Hematopoietic multipotent progenitor cell treated with erythropoietin and hydrocortisone succinate and interleukin-3 and kit ligand, for 8 days (in vitro differentiated cells): ENCODE data around the gene SDK2.
A peak's percentile ranks its signal among the peaks of the same experiment; 100 is the strongest.

ENCODE experiments used
- DNase-seq: peaks from one replicate; pipeline ENCODE4 v3.0.0-alpha.2; 2015

Gene SDK2

DNA sequence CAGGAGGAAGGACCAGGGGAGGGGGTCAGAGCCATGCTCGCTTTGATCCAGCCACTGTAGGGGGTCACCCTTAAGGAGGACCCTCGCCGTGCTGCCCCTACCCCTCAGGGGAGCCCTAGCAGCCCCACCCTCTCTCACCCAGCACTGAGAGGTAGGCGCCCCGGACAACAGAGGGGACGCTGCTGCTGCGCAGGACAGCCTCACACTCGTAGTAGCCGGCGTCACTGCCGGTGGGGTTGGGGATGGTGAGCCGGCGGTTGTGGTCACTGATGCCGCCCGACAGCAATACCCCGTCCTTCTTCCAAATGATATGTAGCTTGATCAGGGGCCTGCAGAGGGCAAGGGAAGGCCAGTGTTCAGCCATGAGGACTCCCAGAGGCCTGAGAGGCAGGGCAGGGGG lies 206.4 kb downstream of the SDK2 start:
- no peak for DNase-seq

DNA sequence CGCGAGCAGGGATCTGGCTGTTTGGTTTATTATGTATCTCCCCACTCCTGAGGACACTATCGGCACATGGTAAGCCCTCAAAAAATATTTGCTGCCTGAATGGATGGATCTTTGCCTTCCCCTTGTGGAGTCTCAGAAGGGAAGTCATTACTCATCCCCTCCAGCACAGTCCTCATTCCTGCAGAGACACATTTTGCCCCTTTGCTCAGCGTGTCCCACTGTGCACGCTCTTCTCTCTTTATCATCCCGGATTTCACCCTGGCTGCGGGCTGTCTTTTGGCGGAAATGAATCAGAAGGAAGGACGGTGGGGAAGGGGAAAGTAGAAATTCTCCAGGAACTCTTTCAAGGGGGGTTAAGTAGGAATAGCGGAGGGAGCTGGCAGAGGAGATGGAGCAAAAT lies 207.3 kb downstream of the SDK2 start:
- DNase-seq, result no peak

DNA sequence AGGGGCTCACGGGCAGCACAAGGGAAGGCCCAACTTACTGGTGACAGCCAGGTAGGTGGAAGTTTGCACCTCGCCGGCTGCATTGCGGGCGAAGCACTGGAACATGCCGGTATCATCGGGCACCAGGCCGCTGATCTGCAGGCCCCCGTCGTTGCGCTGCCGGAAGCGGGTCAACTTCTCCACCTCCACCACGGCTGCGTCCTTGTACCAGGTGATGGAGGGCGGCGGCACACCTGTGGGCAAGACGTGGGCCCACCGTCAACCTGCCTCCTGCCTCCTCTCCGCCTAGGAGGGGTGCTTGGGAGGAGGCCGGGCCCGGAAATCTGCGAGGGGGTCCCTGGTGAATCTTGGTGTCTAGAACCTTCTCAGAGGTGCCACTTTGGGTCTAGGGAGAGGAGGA lies 208.8 kb downstream of the SDK2 start:
- DNase-seq, result no peak

GRCh38 chr17:73434154-73434553 lies 210.1 kb downstream of the SDK2 start:
- no peak for DNase-seq

DNA sequence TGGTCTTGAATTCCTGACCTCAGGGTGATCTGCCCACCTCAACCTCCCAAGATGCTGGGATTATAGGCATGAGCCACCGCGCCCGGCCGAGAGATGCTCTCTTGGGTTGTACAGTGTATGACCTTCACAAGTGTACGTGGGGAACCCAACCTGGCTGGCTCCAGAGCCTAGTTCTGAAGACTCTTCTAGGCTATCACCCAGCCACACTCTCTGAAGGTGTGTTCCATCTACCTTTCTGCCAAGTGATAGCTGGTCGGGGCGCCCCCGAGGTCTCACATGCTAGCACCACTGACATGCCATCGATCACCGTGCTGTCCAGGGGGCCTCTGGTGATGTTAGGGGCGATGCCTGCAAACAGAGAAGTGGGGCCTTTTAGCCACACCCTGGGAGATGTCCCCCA lies 210.7 kb downstream of the SDK2 start:
- DNase-seq, result no peak

DNA sequence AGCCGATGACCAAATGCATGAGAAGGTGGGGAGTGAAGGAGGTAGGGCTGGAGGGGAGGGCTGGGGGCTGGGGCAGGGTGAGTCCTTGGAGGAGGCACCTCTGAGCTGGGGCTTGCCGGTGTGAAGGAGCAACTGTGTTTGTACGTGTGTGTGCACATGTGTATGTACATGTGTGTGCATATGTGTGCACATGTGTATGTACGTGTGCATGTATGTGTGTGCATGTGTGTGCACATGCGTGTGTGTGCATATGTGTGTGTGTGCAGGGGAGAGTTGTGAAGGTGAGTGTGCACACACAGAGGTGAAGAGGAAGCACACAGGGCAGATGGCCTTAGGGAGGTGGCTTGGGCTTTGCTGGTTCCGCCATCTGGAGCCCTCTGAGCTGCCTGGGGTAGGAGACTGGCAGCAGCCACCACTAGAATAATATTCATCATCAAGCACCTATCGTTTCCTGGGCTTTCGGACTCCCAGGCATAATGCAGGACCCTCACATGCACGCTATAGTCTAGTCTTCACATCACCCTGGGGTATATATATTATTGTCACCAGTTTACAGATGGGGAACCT lies 211.5 kb downstream of the SDK2 start:
- DNase-seq, result no peak

DNA sequence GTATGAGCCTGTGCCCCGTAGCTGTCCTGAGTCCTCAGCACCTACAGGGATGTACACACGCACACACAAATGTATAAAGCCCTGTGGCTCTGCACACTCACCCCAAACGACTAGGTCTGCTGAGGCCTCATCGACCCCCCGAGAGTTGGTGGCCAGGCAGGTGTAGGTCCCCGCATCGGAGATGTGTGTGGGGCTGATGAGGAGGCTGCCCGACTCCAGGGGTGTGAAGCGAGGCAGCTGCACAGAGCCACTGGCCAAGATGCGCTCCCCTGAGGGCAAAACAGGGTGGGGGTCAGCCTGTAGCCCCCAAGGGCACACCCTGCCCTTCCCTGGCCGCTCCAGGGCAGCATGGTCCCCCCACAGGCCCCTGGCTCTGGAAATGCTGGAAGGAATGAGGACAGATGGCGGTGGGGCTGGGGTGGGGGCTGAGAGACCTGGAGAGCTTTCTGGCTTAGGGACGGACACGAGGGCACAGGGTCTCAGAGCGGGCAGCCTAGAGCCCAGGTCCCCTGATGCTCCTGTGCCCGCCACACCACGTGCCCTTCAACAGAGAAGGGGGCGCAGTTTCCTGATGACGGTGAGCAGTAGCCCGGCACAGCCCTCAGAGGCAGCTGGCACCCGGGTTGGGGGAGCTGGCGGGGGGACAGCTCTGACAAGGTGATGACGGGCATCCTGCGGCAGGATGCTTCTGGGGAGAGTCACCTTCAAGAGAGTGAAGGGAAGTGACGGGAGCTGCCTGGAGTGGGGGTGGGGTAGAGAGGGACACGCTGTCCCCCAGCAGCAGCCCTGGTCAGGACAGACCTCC lies 212.6 kb downstream of the SDK2 start:
- no peak for DNase-seq

DNA sequence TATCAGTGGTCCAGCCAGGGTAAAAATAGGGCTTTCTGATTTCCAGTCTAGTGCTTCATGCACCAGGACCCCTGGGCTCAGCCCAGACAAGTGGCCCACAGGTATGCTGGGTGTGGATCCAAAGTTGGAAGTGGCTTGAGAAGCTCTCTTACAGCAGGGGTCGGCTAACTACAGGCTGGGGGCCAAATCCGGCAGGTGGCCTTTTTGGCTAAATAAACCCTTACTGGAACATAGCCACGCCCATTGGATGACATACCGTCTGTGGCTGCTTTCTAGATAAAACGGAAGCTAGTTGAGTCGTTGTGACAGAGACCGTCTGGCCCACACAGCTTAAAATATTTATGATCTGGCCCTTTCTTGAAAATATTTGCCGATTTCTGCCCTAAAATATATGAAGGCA lies 213.4 kb downstream of the SDK2 start:
- DNase-seq, result peak; percentile 61

DNA sequence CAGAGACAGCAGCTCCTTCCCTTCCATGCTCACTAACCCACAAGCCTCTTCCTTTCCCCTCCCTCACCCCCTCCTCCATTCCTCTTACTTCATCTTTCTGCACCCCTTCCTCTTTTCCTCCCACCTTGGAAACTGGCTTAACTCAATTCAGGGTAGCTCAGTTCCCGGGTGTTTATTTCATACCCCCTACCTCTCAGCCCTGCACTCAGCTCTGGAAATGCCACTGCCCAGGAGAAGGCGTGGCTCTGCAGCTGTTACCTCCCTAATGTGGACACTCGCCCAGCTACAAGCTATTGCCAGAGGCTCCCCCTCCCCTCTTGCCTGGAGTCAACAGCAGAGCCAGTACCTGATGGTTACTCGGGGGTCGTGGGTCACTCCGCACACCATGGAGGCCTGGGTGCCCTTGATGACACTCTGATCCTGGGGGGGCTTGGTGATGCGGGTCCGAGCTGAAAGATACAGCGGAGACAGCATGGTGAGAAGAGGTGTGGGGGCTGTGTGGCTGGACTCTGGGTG lies 214.0 kb downstream of the SDK2 start:
- no peak for DNase-seq

DNA sequence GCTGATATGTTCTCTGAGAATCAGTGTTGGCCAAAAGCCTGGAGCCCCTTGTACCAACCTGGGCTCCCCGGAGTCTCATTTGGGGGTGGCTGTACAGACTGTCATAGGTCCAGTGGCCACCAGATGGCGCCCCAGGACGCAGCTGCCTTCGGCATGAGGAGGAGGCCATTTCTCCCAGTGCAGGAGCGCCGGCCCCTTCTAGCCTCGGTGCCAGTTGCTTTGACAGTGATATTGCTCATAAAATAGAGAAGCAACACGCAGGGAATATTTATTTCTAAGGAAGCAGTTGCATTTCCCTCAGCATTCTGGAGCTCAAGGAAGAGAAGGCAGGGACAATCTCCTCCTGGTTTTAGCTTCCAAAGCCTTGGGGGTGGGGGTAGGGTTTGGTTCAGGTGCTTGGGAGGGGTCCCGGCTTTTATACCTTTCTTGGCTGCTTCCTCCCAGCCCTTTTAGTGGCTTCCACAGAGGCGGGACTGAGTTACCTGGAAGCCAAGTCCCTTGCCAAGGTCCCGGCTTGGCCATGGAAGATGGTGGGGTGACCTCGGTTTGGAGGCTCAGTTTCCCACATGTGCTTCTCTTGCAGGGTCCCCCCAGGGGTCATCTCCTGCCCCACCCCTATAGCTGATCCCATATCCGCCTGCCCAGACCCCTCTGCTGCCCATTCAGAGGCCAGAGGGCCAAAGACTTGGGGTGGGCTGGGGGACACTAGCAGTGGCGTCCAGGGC lies 214.6 kb downstream of the SDK2 start:
- DNase-seq, result peak; percentile 80

GRCh38 chr17:73427198-73427597 lies 217.0 kb downstream of the SDK2 start:
- no peak for DNase-seq

GRCh38 chr17:73424571-73424970 lies 219.7 kb downstream of the SDK2 start:
- DNase-seq, result no peak

- DNase-seq, result no peak
Observed at GRCh38 chr17:73423806-73424205, 220.4 kb downstream of the SDK2 start.

- no peak for DNase-seq
Observed at GRCh38 chr17:73423159-73423715, 221.0 kb downstream of the SDK2 start.

GRCh38 chr17:73422121-73422520 lies 222.1 kb downstream of the SDK2 start:
- DNase-seq, result no peak

- DNase-seq, result peak; percentile 12
Observed at GRCh38 chr17:73420897-73421296, 223.3 kb downstream of the SDK2 start.

- DNase-seq, result no peak
Observed at GRCh38 chr17:73419881-73420280, 224.4 kb downstream of the SDK2 start.

DNA sequence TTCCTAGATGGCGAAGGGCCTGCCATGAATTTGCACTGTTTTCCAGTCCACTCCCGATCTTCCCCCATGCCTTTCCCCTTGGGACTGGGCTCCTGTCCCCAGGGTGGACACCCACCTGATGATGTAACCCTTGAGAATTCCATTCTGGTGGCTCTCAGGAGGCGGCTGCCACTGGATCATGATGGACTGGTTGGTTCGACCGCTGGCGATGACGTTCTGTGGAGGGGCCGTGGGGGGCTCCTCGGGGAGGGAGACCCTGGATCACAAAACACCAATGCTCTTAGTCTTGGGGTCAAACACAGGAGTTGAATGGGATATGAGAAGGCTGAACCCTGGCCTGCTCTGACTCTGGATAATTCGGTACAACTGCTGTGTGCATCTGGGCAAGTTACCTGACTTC lies 225.2 kb downstream of the SDK2 start:
- DNase-seq, result no peak

DNA sequence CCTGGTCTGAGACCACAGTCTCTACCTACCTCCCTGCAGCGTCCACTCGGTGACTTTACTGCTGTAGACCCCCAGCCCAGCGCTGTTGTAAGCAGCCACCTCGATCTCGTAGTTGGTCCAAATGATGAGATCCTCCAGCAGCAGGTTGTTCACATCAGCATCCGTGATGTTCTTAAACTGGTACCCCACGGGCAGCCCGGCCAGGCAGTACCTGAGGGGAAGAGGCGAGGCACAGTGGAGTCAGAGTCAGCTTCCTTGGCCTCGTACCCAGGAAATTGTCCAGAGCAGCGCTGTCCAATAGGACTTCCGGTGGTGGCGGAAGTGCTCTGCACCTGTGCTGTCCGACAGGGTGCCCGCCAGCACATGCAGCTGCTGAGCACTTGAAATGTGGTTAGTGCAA lies 228.5 kb downstream of the SDK2 start:
- no peak for DNase-seq

GRCh38 chr17:73414171-73414955 lies 229.9 kb downstream of the SDK2 start:
- no peak for DNase-seq

GRCh38 chr17:73412914-73413313 lies 231.3 kb downstream of the SDK2 start:
- no peak for DNase-seq

GRCh38 chr17:73411313-73411747 lies 232.9 kb downstream of the SDK2 start:
- no peak for DNase-seq
